Camera-type eye (tissue), 1 donor: ENCODE measurements around the gene TGDS. TPM values are rescaled to one million over a fixed set of nuclear protein-coding genes. Genes with fewer than 3 reads are reported as not detected.

Experiments used
- total RNA-seq: library from RNA; depleted of rRNA; stranded (reverse); fragments of >200 nt; gene quantifications from one replicate; pipeline ENCODE4 v1.2.3, GENCODE V29; 2014

Gene TGDS, protein sequence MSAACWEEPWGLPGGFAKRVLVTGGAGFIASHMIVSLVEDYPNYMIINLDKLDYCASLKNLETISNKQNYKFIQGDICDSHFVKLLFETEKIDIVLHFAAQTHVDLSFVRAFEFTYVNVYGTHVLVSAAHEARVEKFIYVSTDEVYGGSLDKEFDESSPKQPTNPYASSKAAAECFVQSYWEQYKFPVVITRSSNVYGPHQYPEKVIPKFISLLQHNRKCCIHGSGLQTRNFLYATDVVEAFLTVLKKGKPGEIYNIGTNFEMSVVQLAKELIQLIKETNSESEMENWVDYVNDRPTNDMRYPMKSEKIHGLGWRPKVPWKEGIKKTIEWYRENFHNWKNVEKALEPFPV
- total RNA-seq = 30.2 TPM

GRCh38 chr13:94595950-94596574 is at the start of gene TGDS:
TSS of gene TGDS (minus strand) at chr13:94596152. CDS start at chr13:94596136, 16 bp downstream.

GRCh38 chr13:94601446-94602431 is 5.8 kb upstream of the TGDS start, which contains the start of gene GPR180:
TSS of gene GPR180 (plus strand) at chr13:94601857. CDS start at chr13:94601928, 71 bp downstream.

Other genes with a start within 250 kb of the TGDS start
- gene DCT, start 116.5 kb downstream of the TGDS start, total RNA-seq = 318 TPM
- gene GPR180, start 5.7 kb upstream of the TGDS start, total RNA-seq = 37.6 TPM
- 0.27 TPM for gene SOX21, start 116.4 kb upstream of the TGDS start, total RNA-seq